Activated CD8-positive, alpha-beta memory T cell treated with anti-CD3 and anti-CD28 coated beads for 36 hours (primary cell): ENCODE data around the gene PLPP4. TPM values are rescaled to one million over a fixed set of nuclear protein-coding genes. Genes with fewer than 3 reads are reported as not detected.

Source experiments
- CTCF ChIA-PET: fragments of 350-600 bp; sonication (Branson Sonifier 250); formaldehyde crosslinking; loops from one replicate; lab custom pipeline; 2021; ENCODE audit warnings: antibody characterized with exemption; lab: Charles Lee
- POLR2A ChIA-PET: fragments of 350-600 bp; sonication (Branson Sonifier 250); formaldehyde crosslinking; loops from one replicate; lab custom pipeline; 2021; ENCODE audit warnings: antibody characterized with exemption; lab: Charles Lee
- total RNA-seq, 2 experiments: library from RNA; stranded (reverse); gene quantifications; one replicate each; pipeline ENCODE4 v1.2.3, GENCODE V29; 2021

Gene PLPP4
- total RNA-seq, 2 experiments from 2014 or later: not detected

DNA sequence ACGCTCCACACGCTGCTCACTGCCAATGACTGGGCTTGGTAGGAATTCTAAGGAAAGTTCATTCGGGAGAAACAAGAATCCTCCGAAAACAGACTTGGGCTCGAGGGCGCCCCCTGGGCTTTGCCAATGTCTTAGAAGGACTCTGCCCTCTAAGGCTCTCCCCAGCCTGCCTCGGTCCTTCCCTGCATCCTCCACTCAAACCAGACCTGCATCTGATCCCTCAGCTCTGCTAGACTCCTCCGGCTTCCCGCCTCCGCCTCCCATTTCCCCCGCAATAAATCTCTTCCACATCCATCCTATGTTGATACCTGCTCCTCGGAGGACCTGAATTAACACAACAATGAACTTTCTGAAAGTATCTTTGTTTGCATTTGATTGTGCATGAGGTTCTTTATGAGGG is 177.6 kb downstream of the PLPP4 start:
- CTCF ChIA-PET: no interaction called here
- POLR2A ChIA-PET: no interaction called here
